CD4-positive, alpha-beta T cell treated with Interleukin-15 for 1 hour (primary cell): ENCODE data around the gene MRTO4.
"Not testable (repeated sequence)": the region's sequence is repeated elsewhere in the genome, so short reads cannot be mapped to it uniquely, and the experiment has no call there.

Experiments
- DNase-seq: peaks from one replicate; pipeline ENCODE4 v3.0.0-alpha.2; 2020

Gene MRTO4

GRCh38 chr1:19229229-19229628 lies 22.4 kb upstream of the MRTO4 start:
- no peak for DNase-seq

- DNase-seq: no peak
Observed at GRCh38 chr1:19229828-19230325, 21.7 kb upstream of the MRTO4 start.

DNA sequence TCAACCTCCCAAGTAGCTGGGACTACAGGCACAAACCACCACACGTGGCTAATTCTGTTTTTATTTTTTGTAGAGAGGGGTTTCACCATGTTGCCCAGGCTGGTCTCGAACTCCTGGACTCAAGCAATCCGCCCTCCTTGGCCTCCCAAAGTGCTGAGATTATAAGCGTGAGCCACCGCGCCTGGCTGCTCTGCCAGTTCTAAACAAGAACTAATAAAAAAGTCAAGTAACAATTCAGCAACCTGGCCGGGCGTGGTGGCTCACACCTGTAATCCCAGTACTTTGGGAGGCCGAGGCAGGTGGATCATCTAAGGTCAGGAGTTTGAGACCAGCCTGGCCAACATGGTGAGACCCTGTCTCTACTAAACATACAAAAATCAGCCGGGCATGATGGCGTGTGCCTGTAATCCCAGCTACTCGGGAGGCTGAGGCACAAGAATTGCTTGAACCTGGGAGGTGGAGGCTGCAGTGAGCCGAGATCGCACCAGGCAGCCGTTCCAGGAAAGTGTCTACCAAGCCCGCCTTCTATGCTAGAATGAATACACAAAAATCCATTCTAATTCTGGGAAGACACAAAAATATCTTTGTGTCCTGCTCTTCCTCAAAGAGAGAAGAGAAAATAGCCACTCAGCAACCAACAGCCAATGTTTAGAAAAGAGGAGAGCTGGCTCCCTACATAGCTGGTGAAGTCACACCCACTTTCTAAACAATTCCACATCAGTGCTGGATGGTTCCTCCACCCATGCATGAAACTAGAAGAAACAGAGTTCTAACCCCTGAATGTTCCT lies 19.7 kb upstream of the MRTO4 start:
- not testable (repeated sequence) for DNase-seq

DNA sequence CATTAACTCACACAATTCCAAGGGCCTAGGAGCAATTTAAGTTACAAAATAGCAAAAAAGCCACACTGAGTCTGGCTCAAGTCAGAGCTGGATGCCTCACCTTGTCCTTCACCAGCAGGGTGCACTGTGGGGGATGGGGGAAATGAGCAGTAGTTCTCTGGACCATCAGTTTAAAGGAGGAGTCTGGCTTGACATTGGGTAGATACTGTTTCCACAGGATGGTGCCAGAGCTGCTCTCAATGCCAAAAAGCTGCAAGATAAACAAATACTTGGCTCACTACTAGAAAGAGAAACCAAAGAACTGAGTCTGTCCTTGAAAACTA lies 19.1 kb upstream of the MRTO4 start:
- DNase-seq: no peak

- DNase-seq: no peak
Observed at GRCh38 chr1:19234224-19234623, 17.4 kb upstream of the MRTO4 start.

- no peak for DNase-seq
Observed at GRCh38 chr1:19239876-19240275, 11.7 kb upstream of the MRTO4 start.

DNA sequence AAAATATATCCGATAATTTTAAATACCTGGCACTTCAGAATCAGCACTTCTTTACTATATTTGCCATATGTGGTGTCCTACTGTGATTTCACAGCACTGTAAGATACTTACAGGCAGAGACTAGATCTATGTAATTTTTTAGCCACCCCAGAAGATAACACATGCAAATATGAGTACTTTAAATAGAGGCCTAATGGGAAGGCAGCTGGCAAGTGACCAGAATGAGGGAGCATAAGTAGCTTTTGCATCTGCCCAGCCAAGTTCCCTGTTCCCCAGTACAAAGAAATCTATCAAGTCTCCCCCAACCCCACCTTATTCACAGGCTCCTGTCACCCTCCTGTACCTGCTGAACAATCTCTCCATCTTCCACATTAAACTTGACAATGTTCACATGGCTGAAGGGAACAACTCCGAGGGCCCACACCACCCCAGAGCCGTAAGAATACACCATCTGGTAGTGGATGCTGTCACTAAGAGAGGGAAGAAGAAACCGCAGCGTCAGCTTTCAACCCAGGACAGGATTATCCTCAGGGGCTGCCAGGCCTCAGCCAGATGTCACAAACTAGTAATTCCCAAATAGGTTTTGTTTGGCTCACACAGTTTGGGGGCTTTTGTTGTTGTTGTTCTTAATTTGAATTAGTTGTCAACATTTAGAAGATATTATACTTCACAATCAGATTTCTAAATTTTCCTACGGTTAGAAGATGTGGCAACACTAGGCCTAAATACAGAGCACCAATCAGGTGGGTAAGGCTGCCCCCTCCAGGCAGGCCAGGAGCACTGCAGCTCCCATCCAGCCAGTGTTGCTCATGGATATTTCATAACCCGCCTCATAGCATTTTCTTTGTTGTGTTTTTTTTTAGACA lies 10.7 kb upstream of the MRTO4 start:
- peak; percentile 64 for DNase-seq

DNA sequence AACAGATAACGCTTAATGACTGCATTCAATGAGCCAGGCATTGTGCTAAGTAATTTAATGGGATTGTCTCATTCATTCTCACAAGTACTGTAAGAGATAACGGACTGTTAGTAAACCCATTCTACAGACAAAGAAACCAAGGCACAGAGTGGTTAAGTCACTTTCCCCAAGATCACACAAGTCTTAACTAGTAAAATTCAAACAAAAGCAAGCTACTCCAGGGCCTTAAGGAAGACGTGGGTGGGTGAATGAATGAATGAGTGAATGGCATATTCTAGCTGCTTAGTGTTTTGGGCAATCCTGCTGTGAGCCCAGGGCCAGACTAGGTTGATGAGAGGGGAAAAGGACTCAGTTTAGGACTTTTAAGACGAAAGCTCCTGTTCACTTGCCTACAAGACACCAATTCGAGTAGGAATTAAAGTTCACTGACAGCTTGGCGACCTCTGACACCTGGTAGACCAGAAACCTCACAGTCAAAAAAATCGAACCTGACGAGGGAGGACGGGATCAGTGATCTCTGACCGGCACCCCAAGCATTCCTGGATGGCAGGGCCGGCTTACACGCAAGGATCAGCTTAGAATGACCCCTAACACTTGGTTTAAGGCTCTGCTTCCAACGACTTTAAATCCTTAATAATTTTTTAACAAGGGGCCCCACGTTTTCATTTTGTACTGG lies 838 bp upstream of the MRTO4 start:
- no peak for DNase-seq

- no peak for DNase-seq
Observed at GRCh38 chr1:19254416-19254815, 2.8 kb downstream of the MRTO4 start.

DNA sequence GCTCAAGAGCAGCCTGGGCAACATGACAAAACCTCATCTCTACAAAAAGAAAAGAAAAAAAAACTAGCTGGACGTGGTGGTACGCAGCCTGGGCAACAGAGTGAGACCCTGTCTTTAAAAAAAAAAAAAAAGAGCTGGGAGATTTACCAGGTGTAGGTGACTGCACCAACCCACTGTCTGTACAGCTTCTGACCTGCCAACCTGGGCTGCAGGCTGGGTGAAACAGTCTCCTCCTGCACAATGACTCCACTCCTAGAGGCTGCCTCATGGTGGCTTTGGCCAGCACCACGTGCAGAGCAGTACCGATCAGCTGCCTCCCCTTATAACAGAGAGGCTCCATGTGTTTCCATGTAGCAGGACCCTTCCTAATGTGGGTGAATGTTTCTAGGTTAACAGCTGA lies 3.7 kb downstream of the MRTO4 start:
- no peak for DNase-seq

DNA sequence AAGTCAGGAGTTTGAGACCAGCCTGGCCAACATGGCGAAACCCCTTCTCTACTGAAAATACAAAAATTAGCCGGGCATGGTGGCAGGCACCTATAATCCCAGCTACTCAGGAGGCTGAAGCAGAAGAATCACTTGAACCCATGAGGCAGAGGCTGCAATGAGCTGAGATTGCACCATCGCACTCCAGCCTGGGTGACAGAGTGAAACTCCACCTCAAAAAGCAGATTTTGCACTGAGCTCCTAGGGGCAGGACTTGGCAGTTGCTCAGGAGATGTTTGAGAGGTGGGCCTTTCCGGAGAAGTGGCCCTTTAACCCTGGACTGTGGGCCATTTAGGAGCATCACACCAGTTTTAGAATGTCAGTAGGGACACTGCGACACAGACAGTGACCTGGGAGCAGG lies 4.7 kb downstream of the MRTO4 start:
- not testable (repeated sequence) for DNase-seq

DNA sequence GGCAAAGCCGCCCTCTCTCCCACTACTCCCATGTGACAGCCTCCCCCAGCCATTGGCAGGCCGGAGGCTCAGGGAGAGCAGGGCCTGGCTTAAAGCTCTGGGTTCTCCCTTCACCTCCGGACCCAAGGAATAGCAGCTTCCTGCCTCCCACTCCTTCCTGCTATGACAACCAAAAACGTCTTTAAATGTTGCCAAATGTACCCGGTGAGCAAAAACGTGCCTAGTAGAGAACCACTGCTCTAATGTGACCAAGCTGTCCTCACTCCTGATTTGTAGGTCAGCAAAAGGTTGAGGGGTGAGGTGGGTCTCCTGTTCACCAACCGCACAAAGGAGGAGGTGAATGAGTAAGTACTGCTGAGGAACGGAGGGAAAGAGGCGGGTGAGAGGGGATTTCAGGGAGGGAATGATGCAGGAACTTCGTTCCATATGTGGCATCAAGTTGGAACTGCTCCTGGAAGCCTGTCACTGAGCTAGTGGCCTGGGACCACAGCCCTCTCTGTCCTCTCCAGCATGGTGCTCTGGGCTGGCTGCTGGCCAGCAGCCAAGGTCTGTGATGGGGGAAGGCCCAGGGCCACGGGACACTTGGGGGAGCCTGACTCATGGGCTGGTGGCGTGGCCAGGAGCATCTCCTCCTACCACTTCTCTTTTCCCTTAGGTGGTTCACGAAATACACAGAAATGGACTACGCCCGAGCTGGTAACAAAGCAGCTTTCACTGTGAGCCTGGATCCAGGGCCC lies 5.7 kb downstream of the MRTO4 start:
- DNase-seq: no peak

GRCh38 chr1:19258353-19258752 lies 6.7 kb downstream of the MRTO4 start:
- DNase-seq: no peak

DNA sequence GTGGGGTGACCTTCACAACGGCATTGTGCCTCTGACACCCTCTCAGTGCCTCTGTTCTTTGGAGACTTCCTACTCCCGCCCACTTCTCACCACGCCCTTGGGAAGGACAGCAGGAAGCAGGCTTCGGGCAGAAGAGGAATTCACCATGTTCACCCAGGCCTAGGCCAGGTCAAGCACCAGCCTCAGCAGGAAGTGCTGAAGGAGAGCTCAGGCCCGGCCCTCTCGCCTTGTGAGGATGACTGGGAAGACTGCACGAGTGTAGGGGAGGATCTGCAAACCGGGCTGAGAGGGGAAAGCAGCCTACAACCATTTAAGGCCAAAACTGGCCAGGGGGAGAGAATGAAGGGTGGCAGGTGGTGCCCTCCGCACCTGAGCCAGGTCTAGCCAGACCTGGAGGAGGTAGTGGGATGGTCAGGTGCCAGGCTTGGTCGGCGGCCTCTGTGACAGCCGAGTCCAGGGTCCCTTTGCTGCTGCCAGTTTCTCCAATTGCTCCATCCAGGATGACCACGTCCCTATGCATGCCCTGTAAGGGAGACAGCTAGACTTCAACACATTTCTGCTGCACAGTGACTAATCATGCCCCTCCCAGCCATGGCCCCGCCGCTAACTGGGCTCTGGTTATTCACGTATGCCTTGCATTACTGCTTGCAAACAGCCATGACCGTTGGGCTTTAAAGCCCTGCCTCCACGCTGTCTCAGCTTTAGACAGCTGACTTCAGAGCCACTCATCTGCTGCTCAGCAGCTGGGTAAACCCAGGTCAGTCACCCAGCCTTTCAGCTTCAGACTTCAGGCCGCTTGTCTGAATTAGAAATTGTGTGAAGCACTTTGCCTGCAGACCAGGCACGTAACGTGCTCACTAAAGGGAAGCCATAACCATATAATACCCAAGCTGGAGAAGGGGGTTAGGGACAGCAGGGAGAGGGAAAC lies 8.9 kb downstream of the MRTO4 start:
- no peak for DNase-seq

GRCh38 chr1:19262047-19262446 lies 10.4 kb downstream of the MRTO4 start:
- no peak for DNase-seq

DNA sequence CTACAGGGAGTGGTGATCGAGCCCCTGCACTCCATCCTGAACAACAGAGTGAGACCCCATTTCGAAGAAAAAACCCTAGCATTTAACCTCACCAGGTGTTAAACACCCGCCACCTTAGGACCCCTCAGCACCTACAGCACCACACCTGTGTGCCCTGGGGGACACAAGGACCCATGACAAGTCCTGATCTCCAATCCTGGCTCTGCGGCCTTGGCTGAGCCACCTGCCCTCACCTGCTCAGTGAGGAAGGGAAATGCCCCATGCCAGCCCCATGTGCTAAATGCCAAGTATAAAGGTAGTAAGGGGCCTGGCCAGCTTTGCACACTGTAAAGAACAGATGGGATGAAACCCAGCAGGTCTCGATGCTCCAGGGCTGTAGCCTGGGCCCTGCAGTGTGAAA lies 11.1 kb downstream of the MRTO4 start:
- no peak for DNase-seq

GRCh38 chr1:19268445-19268844 lies 16.8 kb downstream of the MRTO4 start:
- no peak for DNase-seq

DNA sequence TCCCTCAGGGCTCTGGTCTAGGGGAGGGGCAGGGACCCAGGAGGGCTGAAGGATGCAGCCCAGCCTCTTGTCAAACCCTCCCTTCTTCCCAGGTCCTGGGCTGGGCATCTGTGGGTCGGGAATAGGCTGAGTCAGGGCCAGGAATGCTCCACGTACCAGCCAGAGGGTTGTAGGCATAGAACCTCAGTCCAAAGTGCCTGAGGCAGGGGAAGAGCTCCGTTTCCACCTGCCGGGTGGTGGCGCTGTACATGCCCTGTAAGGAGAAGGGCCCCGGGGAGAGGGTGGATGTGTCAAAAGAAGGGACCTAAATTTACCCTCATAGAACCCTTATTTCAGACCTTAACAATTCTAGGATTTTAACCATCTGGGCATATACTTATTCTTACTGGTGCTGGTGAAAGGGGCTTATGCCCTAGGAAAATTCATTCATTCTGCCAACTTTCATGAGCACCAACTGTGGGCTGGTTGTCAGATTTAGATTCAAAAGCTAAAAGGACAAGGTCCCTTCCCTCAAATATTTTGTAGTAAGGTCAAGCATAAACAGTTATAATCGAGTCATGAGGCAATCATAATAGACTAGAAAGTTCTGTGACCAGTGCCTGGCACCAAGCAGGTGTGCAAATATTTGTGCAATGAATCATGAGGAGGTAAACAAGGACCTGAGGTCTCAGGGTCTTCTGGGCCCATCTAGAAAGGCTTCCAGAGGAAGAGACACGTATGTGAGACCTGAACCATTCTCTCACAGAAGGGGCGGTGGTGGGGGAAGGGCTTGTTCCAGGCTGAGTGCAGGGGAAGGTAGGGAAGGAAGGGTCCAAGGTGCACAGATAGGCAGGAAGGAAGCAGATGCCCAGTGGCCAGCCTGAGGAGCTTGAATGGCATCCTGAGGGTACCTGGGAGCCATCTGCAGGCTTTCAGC lies 18.1 kb downstream of the MRTO4 start:
- not testable (repeated sequence) for DNase-seq

DNA sequence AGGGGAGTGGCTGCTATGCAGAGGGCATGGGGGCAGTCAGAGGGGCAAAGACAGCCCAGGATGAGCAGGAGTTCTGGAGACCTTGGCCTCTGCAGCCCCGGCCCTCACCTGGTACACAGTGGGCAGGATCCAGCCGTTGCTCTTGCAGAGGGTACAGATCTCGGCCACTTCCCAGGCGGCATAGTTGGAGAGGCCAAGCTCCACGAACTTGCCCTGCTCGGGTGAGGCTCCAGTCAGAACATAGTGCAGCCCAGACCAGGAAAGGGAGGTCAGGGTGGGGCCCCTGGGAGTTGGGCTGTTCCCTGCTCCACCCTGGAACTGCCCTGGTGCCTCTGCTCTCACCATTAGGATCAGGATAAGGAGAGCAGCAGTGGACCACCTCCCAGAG lies 18.7 kb downstream of the MRTO4 start:
- not testable (repeated sequence) for DNase-seq

DNA sequence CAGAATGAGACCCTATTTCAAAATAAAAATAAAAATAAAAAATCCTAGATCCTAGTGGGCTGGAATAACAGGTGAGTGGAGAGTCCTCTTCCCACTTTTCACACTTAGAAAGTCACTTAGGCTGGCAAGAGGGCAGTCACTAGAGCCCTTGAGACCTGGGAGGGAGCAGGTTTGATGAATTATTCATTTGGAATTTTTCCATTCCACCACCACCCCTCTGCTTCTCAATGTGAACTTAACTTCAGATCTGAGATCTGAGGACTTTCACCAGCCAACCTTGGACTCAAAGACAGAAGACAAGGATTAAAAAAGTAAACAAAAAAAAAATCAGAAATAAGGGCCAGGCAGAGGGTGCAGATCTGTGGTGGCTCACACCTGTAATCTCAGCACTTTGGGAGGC lies 20.5 kb downstream of the MRTO4 start:
- no peak for DNase-seq
